Stimulated activated CD4-positive, alpha-beta T cell treated with anti-CD3 and anti-CD28 coated beads, Interleukin-4, amount 100 ng/mL, for 4 hours (primary cell): ENCODE results near the gene ACADM.
"Not testable (repeated sequence)": the region's sequence is repeated elsewhere in the genome, so short reads cannot be mapped to it uniquely, and the experiment has no call there.

ENCODE experiments used
- DNase-seq, 2 experiments: peaks; one replicate each; pipeline ENCODE4 v3.0.0-alpha.2; 2020

ACADM gene

DNA sequence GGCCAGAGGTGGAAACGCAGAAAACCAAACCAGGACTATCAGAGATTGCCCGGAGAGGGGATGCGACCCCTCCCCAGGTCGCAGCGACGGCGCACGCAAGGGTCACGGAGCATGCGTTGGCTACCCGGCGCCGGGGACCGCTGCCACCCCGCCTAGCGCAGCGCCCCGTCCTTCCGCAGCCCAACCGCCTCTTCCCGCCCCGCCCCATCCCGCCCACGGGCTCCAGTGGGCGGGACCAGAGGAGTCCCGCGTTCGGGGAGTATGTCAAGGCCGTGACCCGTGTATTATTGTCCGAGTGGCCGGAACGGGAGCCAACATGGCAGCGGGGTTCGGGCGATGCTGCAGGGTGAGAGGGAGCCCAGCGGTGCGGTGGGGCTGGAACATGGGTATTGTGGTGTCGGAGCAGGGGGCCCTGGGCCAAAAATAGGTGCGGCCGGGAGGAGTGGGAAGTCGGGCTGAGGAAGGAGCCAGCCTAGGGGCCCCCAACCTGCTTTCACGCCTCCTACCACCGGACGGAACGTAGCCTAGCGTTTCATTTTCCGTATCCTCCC is at the start of gene ACADM:
TSS of gene ACADM (plus strand) at position 238 of the 551 bp plus-strand sequence. CDS start at position 317, 79 bp downstream.
- peak; percentile 86 for DNase-seq

DNA sequence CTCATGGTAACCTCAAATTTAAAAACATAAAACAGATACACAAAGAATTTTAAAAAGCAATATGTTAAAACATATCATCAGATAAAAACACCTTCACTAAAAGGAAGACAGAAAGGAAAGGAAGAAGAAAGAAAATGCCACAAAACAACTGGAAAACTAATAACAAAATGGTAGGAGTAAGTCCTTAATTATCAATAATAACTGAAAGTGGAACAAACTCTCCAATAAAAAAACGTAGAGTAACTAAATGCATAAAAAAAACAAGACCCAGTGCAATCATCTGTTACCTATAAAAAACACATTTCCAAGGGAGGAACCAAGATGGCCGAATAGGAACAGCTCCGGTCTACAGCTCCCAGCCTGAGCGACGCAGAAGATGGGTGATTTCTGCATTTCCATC is 47.1 kb upstream of the ACADM start:
- no peak for DNase-seq

DNA sequence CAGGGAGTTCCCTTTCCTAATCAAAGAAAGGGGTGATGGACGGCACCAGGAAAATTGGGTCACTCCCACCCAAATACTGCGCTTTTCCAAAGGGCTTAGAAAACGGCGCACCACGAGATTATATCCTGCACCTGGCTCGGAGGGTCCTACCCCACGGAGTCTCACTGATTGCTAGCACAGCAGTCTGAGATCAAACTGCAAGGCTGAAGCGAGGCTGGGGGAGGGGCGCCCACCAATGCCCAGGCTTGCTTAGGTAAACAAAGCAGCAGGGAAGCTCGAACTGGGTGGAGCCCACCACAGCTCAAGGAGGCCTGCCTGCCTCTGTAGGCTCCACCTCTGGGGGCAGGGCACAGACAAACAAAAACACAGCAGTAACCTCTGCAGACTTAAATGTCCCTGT is 46.5 kb upstream of the ACADM start:
- DNase-seq = not testable (repeated sequence)

DNA sequence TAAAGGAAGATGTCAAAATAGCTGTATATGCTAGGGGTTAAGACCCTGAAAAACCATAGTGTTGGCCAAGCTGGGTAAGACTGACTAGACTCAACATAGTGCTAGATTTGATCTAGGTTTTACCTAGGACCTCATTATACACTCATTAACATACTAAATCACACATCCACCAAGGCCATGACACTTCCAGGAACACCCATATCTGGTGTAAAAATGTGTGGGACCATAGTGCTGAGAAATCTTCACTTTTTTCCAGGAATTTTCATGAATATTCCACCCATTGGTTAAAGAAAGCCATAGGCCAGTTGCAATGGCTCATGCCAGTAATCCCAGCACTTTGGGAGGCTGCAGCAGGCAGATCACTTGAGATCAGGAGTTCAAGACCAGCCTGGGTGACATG is 34.0 kb upstream of the ACADM start:
- no peak for DNase-seq

DNA sequence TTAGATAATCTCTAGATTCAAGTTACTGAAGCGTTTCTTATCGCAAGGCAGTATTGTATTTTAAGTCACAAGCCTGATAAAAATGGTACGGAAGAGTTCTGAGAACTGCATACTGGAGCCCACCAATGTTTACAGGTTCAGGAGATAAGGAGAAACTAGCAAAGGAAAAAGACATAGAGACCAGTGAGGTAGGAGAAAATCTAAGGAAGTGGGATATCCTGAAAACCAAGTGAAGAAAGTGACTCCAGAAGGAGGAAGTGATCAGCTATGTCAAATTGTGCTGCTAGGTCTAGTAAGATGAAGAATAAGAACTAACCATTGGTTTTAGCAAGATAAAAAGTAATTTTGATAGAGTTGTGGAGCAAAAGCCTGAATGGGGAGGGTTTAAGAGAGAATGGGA is 31.0 kb upstream of the ACADM start:
- DNase-seq = no peak

DNA sequence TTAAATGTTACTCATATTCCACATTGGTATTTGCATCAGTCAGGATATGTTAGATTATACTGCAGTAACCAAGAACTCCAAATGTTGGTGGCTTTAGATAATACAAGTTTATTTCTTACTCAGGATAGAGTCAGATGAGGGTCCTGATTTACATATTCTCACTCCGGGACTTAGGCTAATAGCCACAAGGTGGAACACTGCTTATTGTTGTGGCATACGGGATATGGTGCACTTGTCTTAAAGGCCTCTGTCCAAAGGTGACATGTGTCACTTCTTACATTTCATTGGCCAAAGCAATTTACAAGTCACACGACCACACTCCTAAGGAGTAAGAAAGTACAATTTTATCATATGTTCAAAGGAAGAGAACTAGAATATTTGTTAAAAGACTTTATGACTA is 28.5 kb upstream of the ACADM start:
- DNase-seq = no peak

DNA sequence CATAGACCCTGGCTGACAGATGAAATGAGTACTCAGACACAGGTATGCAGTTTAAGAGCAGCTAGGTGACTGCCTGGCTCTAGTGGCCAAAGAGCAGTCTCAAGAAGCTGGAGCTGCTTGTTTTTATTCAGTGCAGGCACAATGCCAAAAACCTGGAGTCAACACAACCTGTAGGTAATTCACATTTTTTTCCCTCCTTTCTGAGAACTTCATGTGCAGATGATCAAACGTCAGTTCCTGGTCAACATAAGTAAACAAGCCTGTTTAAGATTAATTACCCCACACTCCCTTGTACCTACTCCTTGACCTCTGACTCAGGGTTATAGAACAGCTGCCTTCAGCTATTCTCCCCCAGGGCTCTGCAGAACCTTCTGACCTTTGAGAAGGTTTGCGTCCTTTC is 17.3 kb upstream of the ACADM start:
- DNase-seq = no peak

DNA sequence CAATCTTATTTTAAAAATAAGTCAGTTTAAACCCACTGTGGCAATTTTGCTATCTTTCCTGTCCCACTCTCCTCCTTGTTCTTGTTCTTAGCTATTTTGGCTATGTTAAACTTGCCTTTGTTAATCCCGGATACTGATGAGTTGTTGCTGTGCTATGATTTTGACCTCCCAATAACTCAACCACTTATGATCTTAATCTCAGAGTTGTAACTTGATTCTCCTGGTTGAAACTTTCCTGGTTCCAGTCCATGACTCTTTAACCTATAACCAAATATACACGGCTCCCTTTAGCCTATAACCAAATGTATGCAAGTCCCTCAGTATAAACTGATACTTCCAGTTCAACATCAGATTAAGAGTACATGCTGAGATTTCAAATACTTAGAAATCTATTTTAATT is 15.6 kb upstream of the ACADM start:
- no peak for DNase-seq

DNA sequence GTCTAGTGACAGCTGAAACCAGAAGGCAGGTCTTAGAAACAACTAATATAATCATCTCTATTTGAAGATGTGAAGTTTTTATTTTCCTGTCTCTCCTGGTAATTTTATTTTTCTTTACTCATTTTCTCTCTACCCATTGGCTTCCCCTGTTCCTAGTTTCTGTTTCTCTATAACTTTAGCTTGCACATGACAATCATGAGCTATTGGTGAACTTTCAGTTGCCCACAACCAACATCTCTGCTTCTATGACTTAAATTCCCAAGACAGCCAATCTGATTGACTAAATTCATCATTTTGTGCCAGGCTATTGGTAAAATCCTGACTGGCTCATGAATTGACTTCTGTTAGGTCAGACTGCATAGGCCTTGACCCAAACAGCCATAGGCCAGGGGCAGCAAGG is 13.7 kb upstream of the ACADM start:
- no peak for DNase-seq

DNA sequence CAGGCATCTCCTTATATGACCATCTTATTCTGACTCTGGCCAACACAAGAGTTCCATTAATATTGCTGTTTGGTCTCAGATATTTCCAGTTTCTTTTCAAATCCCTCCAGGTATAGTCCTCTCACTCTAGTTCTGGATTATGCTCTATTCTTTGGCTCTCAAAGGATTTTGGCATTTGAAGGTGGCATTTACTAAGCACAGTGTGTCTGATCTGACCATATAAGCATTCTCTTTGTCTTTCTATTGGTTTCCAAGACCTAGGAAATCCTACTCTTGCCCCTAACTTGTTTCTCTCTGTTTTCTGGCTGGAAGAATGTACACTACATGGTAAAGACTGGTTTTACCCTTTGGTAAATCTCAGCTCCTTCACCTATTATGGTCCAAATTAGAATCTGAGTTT is 12.7 kb upstream of the ACADM start:
- DNase-seq = no peak

DNA sequence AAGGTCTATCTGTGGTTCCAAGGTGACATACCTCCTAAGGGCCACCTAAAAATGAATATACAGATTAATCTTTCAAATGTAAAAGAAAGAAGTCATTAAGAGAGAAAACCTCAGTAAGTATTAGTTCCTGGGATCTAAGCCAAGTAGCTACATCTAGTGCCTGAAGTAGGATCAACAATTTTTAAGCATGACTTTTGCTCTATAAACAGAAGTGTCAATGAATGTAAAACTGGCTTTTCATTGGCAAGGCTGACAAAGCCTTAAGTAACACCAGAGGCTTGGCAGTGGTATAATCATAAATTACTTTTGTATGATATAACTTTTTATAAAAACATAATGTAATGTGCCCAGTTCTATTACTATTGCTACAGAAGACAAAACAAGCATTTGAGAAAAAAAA is 12.2 kb upstream of the ACADM start:
- no peak for DNase-seq

DNA sequence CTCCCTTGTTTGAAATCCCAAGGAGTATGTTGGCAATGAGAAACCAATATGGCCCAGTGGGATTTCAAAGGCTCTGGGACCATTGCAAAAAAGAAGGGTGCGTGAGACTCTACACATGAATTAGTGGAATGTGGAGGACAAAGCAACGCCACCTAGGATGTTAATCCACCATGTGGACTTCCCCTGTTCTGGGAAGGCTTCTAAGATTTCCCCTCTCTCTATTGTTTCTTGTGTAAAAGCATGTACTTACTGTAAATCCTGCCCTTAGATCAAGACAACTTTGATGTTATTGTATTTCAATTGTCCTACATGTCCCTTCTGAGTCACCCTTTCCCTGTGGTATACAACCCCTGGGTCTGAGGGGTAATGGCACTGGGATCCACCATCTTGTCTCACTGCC is 4.7 kb upstream of the ACADM start:
- no peak for DNase-seq

DNA sequence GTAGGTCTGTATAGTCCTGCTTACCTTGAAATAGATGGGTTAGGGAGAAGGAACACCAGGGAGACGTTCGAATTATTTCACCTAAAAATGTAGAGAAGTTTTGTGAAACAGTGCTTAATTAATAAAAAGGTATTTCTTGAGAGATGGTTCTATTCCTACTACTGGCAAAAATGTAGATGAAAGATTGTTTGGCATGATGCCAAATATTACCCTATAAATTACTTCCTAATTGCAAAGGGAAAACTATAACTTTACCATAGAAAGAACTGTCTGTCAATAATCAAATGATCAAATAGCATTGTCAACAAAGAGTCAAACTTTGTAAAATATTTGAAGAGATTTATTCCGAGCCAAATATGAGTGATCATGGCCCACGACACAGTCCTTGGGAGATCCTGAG is 4.2 kb upstream of the ACADM start:
- no peak for DNase-seq

DNA sequence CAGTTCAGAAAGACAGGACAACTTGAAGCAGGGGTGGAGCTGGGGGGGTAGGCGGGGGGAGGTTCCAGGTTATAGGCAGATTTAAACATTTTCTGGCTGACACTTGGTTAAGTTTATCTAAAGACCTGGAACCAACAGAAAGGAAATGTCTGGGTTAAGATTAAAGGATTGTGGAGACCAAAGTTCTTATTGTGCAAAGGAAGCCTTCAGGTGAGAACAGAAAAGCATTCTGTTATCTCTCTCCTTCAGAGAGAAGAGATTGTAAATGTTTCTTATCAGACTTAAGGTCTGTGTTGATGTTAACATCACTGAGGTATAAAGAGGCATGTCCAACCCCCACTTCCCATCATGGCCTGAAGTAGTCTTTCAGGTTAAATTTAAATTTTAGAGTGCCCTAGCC is 3.7 kb upstream of the ACADM start:
- no peak for DNase-seq

DNA sequence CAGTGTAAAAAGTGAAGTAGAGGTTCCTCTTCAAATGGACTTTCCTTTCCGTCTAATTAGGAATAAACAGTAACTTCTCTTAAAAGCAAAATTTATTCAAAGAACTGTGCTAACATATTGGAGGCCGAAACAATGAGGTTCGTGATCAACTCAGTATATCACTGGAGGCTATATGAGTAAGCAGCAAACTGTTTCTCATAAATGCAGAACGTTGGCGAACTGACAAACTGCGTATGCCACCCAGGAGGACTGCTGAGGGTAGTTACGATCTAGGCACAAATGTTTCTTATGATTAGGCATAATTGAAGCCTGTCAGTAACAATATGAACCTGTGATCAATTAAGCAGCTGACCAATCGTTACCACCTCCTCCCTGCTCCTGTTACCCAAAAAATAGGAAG is 2.3 kb upstream of the ACADM start:
- not testable (repeated sequence) for DNase-seq

DNA sequence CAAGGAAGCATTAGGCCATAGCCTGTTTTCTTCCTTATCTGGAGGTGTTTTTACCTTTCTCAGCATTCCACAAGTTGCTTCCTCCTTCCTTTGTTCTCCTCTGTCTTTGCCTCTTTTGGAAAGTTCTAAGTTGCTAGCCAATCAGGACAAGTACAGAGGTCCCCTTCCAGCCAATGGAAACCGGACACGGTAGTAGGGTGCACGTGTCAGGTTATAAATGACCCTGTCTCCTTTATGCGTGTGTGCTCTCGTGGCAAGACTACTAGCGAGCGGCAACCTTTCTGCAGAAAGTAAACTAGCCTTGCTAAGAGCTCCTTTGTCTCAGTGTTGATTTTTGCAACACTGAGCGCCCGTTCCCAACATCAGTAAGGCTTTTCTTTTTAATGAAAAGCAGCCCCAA is 1.5 kb upstream of the ACADM start:
- DNase-seq = no peak

DNA sequence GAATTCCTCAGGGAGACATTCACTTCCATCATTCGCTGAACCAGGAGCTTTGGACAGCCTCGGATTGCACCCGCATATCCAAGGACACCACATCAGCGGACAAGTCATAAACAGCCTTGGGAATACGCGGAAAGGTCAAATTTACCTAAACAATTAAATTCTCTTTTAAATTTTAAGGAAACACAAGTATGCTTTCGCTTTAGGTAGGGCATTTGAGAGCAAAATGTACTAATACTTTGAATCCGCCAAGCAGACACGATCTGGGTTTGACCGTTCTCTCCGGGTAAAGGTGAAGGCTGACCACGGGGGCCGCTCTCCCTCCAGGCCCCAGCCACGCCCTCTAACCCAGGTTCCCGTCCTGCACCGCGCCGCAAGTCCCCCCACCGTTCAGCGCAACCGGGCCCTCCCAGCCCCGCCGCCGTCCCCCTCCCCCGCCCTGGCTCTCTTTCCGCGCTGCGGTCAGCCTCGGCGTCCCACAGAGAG is 479 bp upstream of the ACADM start:
- peak; percentile 64 to 69 for DNase-seq

DNA sequence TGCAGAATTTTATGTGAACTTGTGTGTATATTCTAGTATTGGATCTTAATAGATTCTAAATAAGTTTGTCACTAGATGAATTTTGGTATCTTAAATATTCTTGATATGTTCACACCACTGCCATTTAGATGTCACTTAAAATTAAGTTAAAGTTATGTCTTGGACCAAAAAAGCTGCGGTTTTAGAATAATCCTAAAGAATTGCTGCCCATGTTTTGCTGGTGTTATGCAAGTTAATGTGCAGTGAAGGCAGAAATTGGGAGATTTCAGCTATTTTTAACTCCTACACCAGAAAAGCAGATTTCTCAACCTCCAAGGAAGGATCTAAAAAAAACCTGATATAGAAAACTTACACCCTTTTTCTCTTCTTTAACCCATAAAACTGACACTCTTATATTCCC is 757 bp downstream of the ACADM start:
- DNase-seq = no peak

DNA sequence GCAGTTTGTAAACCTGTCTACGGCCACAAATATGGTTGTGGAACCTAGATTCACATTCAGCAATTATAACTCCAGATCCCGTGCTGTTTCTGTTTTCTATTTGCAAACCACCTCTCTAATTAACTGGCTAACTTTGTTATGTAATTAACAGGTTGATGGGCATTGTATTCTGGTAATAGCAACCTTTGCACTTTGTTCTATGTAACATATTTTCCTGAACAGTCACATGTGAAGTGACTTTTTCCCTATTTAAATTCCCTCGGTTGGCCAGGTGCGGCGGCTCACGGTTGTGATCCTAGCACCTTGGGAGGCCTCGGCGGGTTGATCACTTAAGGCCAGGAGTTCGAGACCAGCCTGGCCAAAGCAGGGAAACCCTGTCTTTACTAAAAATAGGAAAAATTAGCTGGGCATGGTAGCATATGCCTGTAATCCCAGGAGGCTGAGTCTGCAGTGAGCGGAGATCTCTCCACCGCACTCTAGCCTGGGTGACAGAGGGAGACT is 1.4 kb downstream of the ACADM start:
- no peak for DNase-seq

DNA sequence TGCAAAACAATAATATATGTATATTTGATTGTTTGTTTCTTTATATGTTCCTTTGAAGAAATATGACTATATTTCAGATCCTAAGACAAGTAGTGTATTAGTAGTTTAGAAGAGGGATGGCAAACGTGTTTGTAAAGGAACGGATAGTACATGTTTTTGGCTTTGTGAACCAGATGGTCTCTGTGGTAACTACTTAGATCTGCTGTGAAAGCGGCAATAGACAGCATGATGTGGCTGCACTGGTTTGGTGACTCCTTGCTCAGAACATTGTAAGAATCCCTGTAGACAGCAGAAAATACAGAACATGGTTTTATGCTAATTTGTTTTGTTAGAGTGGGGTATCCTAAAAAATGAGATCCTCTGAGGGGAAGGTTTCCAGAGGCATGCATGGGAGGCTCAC is 3.1 kb downstream of the ACADM start:
- DNase-seq = no peak

DNA sequence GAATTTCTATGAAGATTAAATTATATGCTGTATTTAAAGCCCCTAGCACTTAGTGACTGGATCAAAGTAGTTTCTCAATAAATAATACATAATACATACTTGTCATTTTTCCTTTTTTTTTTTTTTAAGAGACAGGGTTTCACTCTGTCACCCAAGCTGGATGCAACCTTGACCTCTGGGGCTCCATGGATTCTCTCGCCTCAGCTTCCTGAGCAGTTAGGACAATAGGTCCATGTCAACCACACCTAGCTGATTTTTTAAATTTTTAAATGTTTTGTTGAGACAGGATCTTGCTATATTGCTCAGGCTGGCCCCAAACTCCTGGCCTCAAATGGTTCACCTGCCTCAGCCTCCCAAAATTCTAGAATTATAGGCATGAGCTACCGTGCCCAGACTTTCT is 5.9 kb downstream of the ACADM start:
- DNase-seq = no peak

DNA sequence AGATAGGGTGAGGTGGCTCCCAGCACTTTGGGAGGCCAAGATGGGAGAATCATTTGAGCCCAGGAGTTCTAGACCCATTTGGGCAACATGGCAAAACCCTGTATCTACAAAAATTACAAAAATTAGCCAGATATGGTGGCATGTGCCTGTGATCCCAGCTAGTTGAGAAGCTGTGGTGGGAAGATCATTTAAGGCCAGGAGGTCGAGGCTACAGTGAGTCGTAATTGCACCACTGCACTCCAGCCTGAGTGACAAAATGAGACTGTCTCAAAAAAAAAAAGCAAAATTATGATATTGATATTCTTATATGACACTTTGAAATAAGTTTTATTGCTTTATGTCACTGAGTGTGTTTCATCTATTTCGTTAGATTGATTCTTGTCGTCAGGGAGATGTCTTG is 7.4 kb downstream of the ACADM start:
- DNase-seq = no peak

DNA sequence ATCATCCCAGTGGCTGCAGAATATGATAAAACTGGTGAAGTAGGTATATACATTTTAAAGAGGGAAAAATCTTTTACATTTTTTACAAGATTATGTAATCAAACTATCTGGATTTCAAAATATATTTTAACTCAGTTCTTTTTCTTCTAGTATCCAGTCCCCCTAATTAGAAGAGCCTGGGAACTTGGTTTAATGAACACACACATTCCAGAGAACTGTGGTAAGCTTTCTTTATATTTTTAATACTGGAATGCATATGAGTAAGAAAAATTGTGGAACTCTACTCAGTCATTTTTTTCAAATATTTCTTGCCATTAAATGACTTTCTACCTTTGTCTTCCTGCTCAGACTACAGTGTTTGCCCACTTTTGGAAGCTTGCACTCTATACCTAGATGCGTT is 8.2 kb downstream of the ACADM start:
- DNase-seq = no peak

DNA sequence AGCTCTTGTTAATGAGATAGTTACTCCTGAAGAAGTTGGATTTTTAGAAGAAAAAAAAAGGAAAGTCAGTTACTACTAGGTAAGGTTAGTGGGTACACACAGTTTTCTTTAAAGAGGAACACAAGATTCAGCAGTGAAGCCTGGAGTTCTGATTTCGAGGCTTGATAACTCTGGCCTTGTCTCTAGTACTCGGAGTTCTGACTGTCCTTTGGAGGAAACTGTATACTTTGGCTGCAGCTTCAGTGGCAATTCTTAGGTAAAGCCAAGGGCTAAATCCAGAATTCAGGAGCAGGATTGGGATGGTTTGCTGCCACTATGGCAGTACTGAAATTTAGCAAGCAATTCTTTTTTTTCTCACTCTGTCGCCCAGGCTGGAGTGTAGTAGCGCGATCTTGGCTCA is 9.2 kb downstream of the ACADM start:
- DNase-seq = no peak

DNA sequence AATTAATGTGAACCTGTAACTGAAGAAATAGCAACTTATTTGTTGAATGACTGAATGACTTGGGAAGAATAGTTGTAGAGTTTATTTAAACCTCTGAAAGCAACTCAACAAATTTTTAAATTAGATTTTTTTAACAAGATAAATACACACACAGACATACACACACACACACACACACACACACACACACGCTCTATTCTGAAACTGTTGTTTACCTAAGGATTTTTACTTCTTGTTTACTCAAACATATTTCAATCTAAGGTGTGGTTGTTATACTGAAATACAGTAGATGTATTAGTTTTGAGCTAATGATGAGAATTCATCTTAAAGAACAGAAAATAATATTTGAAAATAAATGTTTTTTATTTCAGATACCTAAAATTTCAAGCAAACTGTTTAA is 11.5 kb downstream of the ACADM start:
- no peak for DNase-seq
